Measurements from ENCODE around the gene GPC5. TPM values are rescaled to one million over a fixed set of nuclear protein-coding genes. Genes with fewer than 3 reads are reported as not detected.

Gene GPC5
- total and polyA plus RNA-seq, 2 of the 8 experiments (the other 6 are each of a cell fraction or from before 2014, with no cell fraction given) = 0.20 to 0.39 TPM

- Histone ChIP-seq H3K4me2 (ENCODE audit: insufficient read depth in 1 of 2, low read depth in 2 of 2, low read length in 2 of 2) (no peak overlapping the region), H2BK20ac (ENCODE audit: low read length) (no peak overlapping the region), H3K36me3 (ENCODE audit: control insufficient read depth in 2 of 4, insufficient read depth in 4 of 4, low read length in 3 of 4) (no peaks in the 10 kb centered on the region), H3K23me2 (ENCODE audit: low read depth, low read length) (no peaks in the 10 kb centered on the region), H2AK5ac (ENCODE audit: low read depth, low read length) (no peak overlapping the region), H3K56ac (replicated peaks; ENCODE audit: insufficient read length, low read depth, low read length) (no peak overlapping the region), H4K5ac (ENCODE audit: insufficient read length, low read depth, low read length) (no peak overlapping the region), H3K14ac (ENCODE audit: insufficient read length) (no peak overlapping the region), H3K9ac (replicated peaks in 1 of 4; ENCODE audit: extremely low read depth in 1 of 4, low read depth in 3 of 4, low read length in 3 of 4) (no peak overlapping the region), H3K4me3 (ENCODE audit: extremely low read depth in 1 of 4, insufficient read depth in 2 of 4, low read depth in 3 of 4, low read length in 4 of 4) (no peak overlapping the region), H4K20me1 (replicated peaks in 1 of 2; ENCODE audit: control insufficient read depth in 1 of 2, insufficient read depth in 2 of 2, low read length in 2 of 2) (no peaks in the 10 kb centered on the region), H3K4ac (replicated peaks; ENCODE audit: insufficient read length, low read depth, low read length) (no peak overlapping the region), H3K27ac (ENCODE audit: low read depth, low read length) (no peak overlapping the region), H3K9me3 (ENCODE audit: insufficient read depth in 2 of 2, low read depth in 1 of 2, low read length in 1 of 2) (no peaks in the 10 kb centered on the region), H4K8ac (ENCODE audit: extremely low read depth, insufficient read depth, low read length) (no peak overlapping the region), H3K79me1 (ENCODE audit: low read depth, low read length) (no peaks in the 10 kb centered on the region), H2BK5ac (ENCODE audit: low read depth, low read length) (no peak overlapping the region), H2BK120ac (replicated peaks; ENCODE audit: low read depth, low read length) (no peak overlapping the region), H2BK12ac (ENCODE audit: low read depth, low read length) (no peak overlapping the region; the same call in 1 of the 2 replicates), H3K27me3 (replicated peaks in 1 of 4; ENCODE audit: control insufficient read depth in 3 of 4, extremely low read depth in 1 of 4, insufficient read depth in 3 of 4, low read length in 3 of 4) (no peaks in the 10 kb centered on the region), H3K23ac (ENCODE audit: insufficient read length) (no peak overlapping the region), H3K18ac (ENCODE audit: extremely low read depth, low read length) (no peak overlapping the region), H2AFZ (ENCODE audit: low read length) (no peak overlapping the region), H3K79me2 (ENCODE audit: control insufficient read depth in 1 of 2, insufficient read depth in 2 of 2, low read length in 2 of 2) (no peaks in the 10 kb centered on the region), H2BK15ac (ENCODE audit: low read length) (no peak overlapping the region), H3K4me1 (replicated peaks in 1 of 4; ENCODE audit: control insufficient read depth in 3 of 4, insufficient read depth in 4 of 4, low read length in 3 of 4) (no peaks in the 10 kb centered on the region), H4K91ac (replicated peaks; ENCODE audit: insufficient read length, low read length) (no peak overlapping the region)
- DNase-seq (ENCODE audit: low read depth in 1 of 2, low spot score in 2 of 2) (no peak), FAIRE-seq (no peak)
- no peak for TF ChIP-seq RAD21 (IDR thresholded peaks at IDR 0.05 in 1 of 2, conservative IDR thresholded peaks at IDR 0.05 in 1 of 2; ENCODE audit: low read depth in 2 of 2, low read length in 2 of 2)
- peak; percentile 86 for TF ChIP-seq TEAD4 (IDR thresholded peaks at IDR 0.05; ENCODE audit: low read depth, low read length)
- TF ChIP-seq SRF (IDR thresholded peaks at IDR 0.05; ENCODE audit: low read depth, low read length) = peak; percentile 77
- ChIA-PET POLR2A (ENCODE audit: partially characterized antibody) (no interaction called here), CTCF (ENCODE audit: partially characterized antibody) (interaction anchor here (0.7 kb wide), 1 partner anchor 11 kb away, joined by 3 read pairs; no protein-coding TSS in a partner anchor)
- WGBS, 2 experiments (ENCODE audit: extremely low coverage in 1 of 2, insufficient coverage in 1 of 2, insufficient read length in 1 of 2, insufficient replicate concordance in 2 of 2, low coverage in 1 of 2, low lambda C conversion rate in 2 of 2, missing lambda C conversion rate in 1 of 2) = 87% methylated on average over 4 of the region's 4 CpGs; no CpG with 5 or more reads in 1 of the 2 experiments
Measured at GRCh38 chr13:92681239-92681638, 1282.8 kb downstream of the GPC5 start.

All from H1 (cell line).